Fibroblast of the aortic adventitia (primary cell): ENCODE results near the gene TRIM40. TPM values are rescaled to one million over a fixed set of nuclear protein-coding genes. Genes with fewer than 3 reads are reported as not detected.
A peak's percentile ranks its signal among the peaks of the same experiment; 100 is the strongest.

ENCODE experiments used
- DNase-seq: peaks from one replicate; pipeline ENCODE4 v3.0.0-alpha.2; 2010; ENCODE audit warnings: low read depth
- H3K4me3 ChIP-seq: 2 replicates; pipeline ENCODE4 v1.5.1; 2011; ENCODE audit warnings: low read depth, mild to moderate bottlenecking, control low read depth, low read length, moderate library complexity
- total RNA-seq: library from RNA; depleted of rRNA; stranded (reverse); fragments of >200 nt; gene quantifications from 2 replicates; pipeline ENCODE4 v1.2.3, GENCODE V29; 2012; ENCODE audit warnings: low replicate concordance
- TF ChIP-seq, protein P1 (sequence below): IDR thresholded peaks from 2 replicates; pipeline ENCODE4 v1.5.1; 2011; ENCODE audit warnings: mild to moderate bottlenecking, low read length, control low read depth, inconsistent platforms; ENCODE audit not compliant: insufficient read depth

TRIM40 gene
- total RNA-seq, 1 donor = not detected

DNA sequence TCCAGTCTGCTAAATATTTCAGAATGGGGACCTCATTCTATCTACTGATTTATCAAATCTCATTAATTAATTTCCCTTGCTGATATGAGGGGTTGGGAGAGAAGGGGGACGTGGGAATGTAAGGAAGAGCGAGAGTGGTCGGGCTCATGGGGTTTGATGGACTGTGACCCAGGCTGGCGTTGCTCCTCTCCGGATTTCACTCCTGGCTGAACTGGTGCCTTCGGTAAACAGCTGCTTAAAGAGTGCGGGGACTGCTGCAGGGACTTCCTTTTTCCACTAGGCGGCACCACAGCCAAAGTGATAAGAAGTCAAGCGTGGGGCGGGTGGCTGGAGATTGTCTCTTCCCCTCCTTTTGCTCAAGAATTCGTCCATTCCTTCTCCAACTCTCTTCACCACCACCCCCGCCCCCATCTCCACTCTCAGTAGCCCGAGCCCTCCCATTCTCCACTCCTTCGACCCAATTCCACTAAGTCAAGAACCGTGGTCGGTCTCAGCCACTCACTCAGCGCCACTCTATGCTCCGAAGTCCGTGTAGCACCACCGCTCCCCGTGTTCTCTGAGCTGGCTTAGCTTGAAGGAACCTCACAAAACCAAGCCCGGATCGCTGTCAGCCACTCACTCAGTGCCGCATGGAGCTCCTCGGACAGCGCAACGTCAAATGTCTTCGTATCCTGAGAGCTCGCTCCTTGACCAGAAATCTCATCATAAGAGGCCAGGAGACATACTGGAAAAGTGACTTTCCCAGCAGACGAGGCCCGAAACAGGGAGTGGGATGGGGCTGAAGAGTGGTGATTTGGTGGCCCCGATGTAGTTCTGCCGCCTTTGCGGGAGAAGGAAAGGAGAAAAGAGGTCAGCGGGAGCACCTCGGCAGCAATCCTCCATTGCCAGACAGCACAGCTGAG, 32.7 kb upstream of the TRIM40 start:
- DNase-seq = peak; percentile 89
- peak overlapping the region; percentile 56 for H3K4me3 ChIP-seq
- TF ChIP-seq, protein P1, sequence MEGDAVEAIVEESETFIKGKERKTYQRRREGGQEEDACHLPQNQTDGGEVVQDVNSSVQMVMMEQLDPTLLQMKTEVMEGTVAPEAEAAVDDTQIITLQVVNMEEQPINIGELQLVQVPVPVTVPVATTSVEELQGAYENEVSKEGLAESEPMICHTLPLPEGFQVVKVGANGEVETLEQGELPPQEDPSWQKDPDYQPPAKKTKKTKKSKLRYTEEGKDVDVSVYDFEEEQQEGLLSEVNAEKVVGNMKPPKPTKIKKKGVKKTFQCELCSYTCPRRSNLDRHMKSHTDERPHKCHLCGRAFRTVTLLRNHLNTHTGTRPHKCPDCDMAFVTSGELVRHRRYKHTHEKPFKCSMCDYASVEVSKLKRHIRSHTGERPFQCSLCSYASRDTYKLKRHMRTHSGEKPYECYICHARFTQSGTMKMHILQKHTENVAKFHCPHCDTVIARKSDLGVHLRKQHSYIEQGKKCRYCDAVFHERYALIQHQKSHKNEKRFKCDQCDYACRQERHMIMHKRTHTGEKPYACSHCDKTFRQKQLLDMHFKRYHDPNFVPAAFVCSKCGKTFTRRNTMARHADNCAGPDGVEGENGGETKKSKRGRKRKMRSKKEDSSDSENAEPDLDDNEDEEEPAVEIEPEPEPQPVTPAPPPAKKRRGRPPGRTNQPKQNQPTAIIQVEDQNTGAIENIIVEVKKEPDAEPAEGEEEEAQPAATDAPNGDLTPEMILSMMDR = peak; percentile 96

GRCh38 chr6:30103872-30104179, 32.1 kb upstream of the TRIM40 start:
- H3K4me3 ChIP-seq = no peak overlapping the region
- DNase-seq = no peak
- TF ChIP-seq, protein P1 = no peak

GRCh38 chr6:30104661-30105060, 31.3 kb upstream of the TRIM40 start:
- DNase-seq = no peak
- H3K4me3 ChIP-seq = no peak overlapping the region
- TF ChIP-seq, protein P1 = no peak

DNA sequence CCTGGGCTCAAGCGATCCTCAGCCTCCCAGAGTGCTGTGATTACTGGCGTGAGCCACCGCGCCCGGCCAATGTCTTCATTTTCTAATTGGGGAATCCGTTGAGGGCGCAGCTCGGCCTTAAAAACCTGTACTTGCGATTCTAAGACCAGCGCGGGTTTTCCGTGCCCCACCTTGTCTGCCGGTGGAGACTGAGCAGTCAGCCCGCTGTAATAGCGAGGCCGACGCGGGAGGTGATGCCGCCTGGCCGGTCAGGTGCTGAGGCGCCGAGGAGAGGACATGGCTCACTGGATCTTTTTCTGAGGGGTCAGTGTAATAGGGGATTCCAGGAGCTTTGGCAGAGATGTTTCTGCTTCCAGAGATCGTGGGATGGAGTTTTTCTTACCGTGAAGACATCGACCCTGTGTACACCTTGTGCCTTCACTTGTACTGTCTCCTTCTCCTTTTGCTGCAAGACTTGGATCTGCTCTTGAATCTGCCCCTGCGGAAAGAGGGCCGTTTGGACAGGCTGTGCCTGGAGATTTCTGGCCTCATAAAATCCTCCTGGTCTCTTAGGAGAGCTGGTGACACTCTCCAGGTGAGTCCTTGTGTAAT, 24.6 kb upstream of the TRIM40 start:
- no peak for DNase-seq
- TF ChIP-seq, protein P1 = no peak
- H3K4me3 ChIP-seq = no peak overlapping the region

- TF ChIP-seq, protein P1 = no peak
- DNase-seq = no peak
- H3K4me3 ChIP-seq = no peak overlapping the region
Observed at GRCh38 chr6:30112402-30112994, 23.4 kb upstream of the TRIM40 start.

GRCh38 chr6:30113003-30113759, 22.8 kb upstream of the TRIM40 start, which contains the start of gene TRIM31:
TRIM31 (minus strand) TSS chr6:30113090; CDS start chr6:30112805, 285 bp downstream.
- TF ChIP-seq, protein P1 = no peak
- no peak for DNase-seq
- H3K4me3 ChIP-seq = no peak within 1 kb of the TSS
